Lung (tissue), 12 donors: Measurements from ENCODE around the gene PHKB. TPM values are rescaled to one million over a fixed set of nuclear protein-coding genes. Genes with fewer than 3 reads are reported as not detected.

Experiments used
- ATAC-seq: fragments of 200-7000 bp; cut with Tn5 transposase; one replicate; pipeline ENCODE4 v1.9.1; 2020; ENCODE audit warnings: moderate number of reproducible peaks; ENCODE audit not compliant: insufficient read depth, low FRiP score
- DNase-seq, 3 donors: peaks; one replicate each; pipeline ENCODE4 v3.0.0-alpha.2; 2013 to 2017
- H3K27ac ChIP-seq, 2 donors: one replicate each; pipeline ENCODE4 v1.5.1; 2013; ENCODE audit warnings: mild to moderate bottlenecking in 2 of 2, moderate library complexity in 2 of 2, control low read depth in 1 of 2, inconsistent platforms in 1 of 2, low read depth in 1 of 2, low read length in 1 of 2
- H3K27me3 ChIP-seq, 3 donors: one replicate each; pipeline ENCODE4 v1.5.1; 2013; ENCODE audit warnings: low read length in 2 of 3; ENCODE audit not compliant: control insufficient read depth in 3 of 3, insufficient read depth in 3 of 3
- H3K36me3 ChIP-seq, 4 donors: one replicate each; pipeline ENCODE4 v1.5.1; 2013; ENCODE audit warnings: low read length in 4 of 4, mild to moderate bottlenecking in 1 of 4, moderate library complexity in 1 of 4; ENCODE audit not compliant: control insufficient read depth in 4 of 4, insufficient read depth in 4 of 4
- H3K4me1 ChIP-seq, 5 donors: one replicate each; pipeline ENCODE4 v1.5.1; 2013; ENCODE audit warnings: low read length in 5 of 5, mild to moderate bottlenecking in 2 of 5, moderate library complexity in 1 of 5; ENCODE audit not compliant: control insufficient read depth in 5 of 5, insufficient read depth in 5 of 5
- H3K4me3 ChIP-seq: one replicate; pipeline ENCODE4 v1.5.1; 2013; ENCODE audit warnings: mild to moderate bottlenecking, control low read depth, moderate library complexity
- H3K9ac ChIP-seq, 2 donors: one replicate each; pipeline ENCODE4 v1.5.1; 2013; ENCODE audit warnings: low read length in 2 of 2, control low read depth in 1 of 2; ENCODE audit not compliant: insufficient read depth in 1 of 2
- H3K9me3 ChIP-seq, 4 donors: one replicate each; pipeline ENCODE4 v1.5.1; 2013; ENCODE audit warnings: low read length in 3 of 4, mild to moderate bottlenecking in 1 of 4, moderate library complexity in 1 of 4; ENCODE audit not compliant: control insufficient read depth in 4 of 4, insufficient read depth in 3 of 4
- WGBS, 2 donors: extraction: QIAGEN DNeasy Blood & Tissue Kit; methylation state at CpG; one replicate each; pipeline ENCODE4 v1.1.7; 2013; 5-methylcytosine and 5-hydroxymethylcytosine counted together
- polyA plus RNA-seq, 2 donors: library from polyadenylated mRNA; stranded (reverse); fragments of 200-250 nt; gene quantifications; one replicate each; pipeline ENCODE4 v1.2.1, GENCODE V29; 2013
- total RNA-seq, 2 donors: library from RNA; depleted of rRNA in 1 of 2; stranded (reverse); fragments of >200 nt in 1 of 2; gene quantifications; one replicate each; pipeline ENCODE4 v1.2.1, GENCODE V29; 2014 to 2021
- TF ChIP-seq, protein P1 (sequence below): IDR thresholded peaks from 2 replicates; pipeline ENCODE4 v1.5.1; 2012; ENCODE audit warnings: mild to moderate bottlenecking; ENCODE audit errors: control extremely low read depth, extremely low read depth
- donor health status: control.
- donor health status: control.
- donor health status: Bipolar disorder and iron deficiency.
- donor health status: healthy.
- donor health status: DM: yes; HTN: yes; CAD: no.

Gene PHKB
- total and polyA plus RNA-seq, 4 donors: 21.2 to 134 (median 49.6) TPM

DNA sequence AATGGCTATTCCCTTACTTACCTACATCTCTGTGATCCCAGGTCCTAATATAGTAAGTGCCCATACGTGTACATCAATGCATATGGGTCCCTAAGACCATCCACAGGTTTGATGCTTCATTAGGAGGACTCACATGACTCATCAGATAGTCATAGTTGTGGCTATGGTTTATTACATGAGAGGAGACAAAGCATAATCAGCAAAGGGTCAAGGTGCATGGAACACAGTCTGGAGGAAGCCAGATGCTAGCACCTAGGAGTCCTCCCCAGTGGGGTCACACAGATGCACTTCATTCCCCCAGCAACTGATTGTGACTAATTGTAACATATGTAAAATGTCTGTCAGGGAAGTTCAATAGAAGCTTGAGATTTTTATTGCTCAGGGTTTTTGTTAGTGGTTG lies 42.8 kb downstream of the PHKB start:
- ATAC-seq (no peak), DNase-seq (no peak)
- peaks cover 17 to 27% (median 24%) of the 10 kb centered on the region in 4 donors for H3K36me3 ChIP-seq
- H3K9me3 ChIP-seq: no peaks in the 10 kb centered on the region
- H3K27ac ChIP-seq: no peak overlapping the region
- no peaks in the 10 kb centered on the region for H3K27me3 ChIP-seq
- peaks cover 0 to 8% (median 0%) of the 10 kb centered on the region in 5 donors for H3K4me1 ChIP-seq
- TF ChIP-seq, protein P1, sequence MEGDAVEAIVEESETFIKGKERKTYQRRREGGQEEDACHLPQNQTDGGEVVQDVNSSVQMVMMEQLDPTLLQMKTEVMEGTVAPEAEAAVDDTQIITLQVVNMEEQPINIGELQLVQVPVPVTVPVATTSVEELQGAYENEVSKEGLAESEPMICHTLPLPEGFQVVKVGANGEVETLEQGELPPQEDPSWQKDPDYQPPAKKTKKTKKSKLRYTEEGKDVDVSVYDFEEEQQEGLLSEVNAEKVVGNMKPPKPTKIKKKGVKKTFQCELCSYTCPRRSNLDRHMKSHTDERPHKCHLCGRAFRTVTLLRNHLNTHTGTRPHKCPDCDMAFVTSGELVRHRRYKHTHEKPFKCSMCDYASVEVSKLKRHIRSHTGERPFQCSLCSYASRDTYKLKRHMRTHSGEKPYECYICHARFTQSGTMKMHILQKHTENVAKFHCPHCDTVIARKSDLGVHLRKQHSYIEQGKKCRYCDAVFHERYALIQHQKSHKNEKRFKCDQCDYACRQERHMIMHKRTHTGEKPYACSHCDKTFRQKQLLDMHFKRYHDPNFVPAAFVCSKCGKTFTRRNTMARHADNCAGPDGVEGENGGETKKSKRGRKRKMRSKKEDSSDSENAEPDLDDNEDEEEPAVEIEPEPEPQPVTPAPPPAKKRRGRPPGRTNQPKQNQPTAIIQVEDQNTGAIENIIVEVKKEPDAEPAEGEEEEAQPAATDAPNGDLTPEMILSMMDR: no peak
- 94 to 96% methylated on average over 1 of the region's 1 CpG for WGBS, 2 donors
- no peak overlapping the region for H3K9ac ChIP-seq
- H3K4me3 ChIP-seq: no peak overlapping the region

DNA sequence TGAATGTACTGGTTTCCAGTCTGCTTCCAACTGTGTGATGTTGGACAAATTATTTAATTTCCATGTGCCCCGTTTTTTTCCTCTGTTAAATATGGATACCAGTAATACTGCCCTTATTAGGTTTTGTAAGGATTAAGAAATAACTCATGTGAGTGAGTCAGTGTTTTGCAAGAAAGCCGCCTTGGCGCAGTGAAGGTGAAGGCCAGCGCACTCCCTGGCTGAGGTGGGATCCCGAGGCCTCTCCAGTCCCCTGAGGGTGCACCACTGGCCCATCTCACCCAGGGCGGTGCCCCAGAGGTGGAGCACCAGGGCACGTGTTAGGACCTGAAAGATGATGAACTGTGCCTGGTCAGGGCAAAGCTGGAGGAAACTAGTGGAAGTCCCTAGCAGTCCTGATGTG lies 43.5 kb downstream of the PHKB start:
- TF ChIP-seq, protein P1: no peak
- Histone ChIP-seq H3K9me3 (no peaks in the 10 kb centered on the region), H3K4me1 (peaks cover 0 to 8% (median 0%) of the 10 kb centered on the region in 5 donors), H3K27me3 (no peaks in the 10 kb centered on the region), H3K9ac (no peak overlapping the region), H3K27ac (no peak overlapping the region), H3K36me3 (peaks cover 16 to 26% (median 21%) of the 10 kb centered on the region in 4 donors), H3K4me3 (no peak overlapping the region)
- WGBS, 2 donors: 91 to 97% methylated on average over 7 of the region's 7 CpGs
- DNase-seq (no peak), ATAC-seq (no peak)

DNA sequence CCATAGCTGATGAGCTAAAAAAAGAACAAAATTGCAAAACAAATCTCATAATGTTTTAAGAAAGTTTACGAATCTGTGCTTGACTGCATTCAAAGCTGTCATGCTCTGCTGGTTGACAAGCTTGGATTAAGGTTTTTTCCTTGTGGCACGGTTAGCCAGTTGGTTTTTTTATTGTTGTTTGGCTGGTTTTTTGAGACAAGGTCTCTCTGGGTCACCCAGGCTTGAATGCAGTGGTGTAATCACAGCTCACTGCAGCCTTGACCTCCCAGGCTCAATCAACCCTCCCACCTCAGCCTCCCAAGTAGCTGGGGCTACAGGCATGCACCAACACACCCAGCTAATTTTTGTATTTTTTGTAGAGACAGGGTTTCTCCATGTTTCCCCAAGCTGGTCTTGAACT lies 45.7 kb downstream of the PHKB start:
- H3K36me3 ChIP-seq: peaks cover 7 to 29% (median 17%) of the 10 kb centered on the region in 4 donors
- no peak overlapping the region for H3K4me3 ChIP-seq
- H3K27me3 ChIP-seq: no peaks in the 10 kb centered on the region
- WGBS, 2 donors: 81 to 82% methylated on average over 2 of the region's 2 CpGs
- DNase-seq (peak in 1 of 3 donors; percentile 3), ATAC-seq (no peak)
- H3K27ac ChIP-seq: no peak overlapping the region
- TF ChIP-seq, protein P1: no peak
- no peak overlapping the region for H3K9ac ChIP-seq
- H3K9me3 ChIP-seq: no peaks in the 10 kb centered on the region
- peaks cover 0 to 8% (median 0%) of the 10 kb centered on the region in 5 donors for H3K4me1 ChIP-seq

DNA sequence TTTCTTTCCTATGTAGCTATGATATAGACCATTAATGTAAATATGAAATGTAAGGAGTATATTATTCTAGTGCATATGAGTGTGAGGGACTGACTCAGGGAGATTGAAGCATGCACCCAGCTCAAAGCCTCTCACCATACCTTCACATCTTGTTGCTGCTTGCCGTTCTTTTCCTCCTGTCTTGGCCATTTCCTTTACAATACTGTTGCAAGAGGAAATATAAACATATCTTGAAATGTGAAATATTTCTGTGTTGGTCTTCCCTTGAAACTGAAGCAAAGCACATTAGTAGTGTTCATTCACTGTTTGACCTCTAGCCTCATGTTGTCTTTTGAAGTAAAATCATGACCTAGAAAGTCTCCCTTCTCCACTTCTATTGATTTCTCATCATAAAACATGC lies 46.6 kb downstream of the PHKB start:
- Histone ChIP-seq H3K9ac (no peak overlapping the region), H3K4me1 (peaks cover 0 to 3% (median 0%) of the 10 kb centered on the region in 5 donors), H3K9me3 (no peaks in the 10 kb centered on the region), H3K4me3 (no peak overlapping the region), H3K27me3 (no peaks in the 10 kb centered on the region), H3K36me3 (peaks cover 7 to 32% (median 18%) of the 10 kb centered on the region in 4 donors), H3K27ac (no peak overlapping the region)
- DNase-seq (no peak), ATAC-seq (no peak)
- WGBS, 2 donors: 6 to 35% methylated on average over 1 of the region's 1 CpG
- TF ChIP-seq, protein P1: no peak
